ENCODE results near the gene MXD1. TPM values are rescaled to one million over a fixed set of nuclear protein-coding genes. Genes with fewer than 3 reads are reported as not detected.

The MXD1 gene
- total RNA-seq, 1 donor from 2014 or later: 3.9 TPM

GRCh38 chr2:69960821-69961220, 45.9 kb downstream of the MXD1 start:
- Histone ChIP-seq H3K79me2 (ENCODE audit: low read depth) (no peaks in the 10 kb centered on the region), H3K9me3 (ENCODE audit: low read depth) (no peaks in the 10 kb centered on the region), H3K9ac (no peak overlapping the region), H3K27me3 (no peaks in the 10 kb centered on the region), H3K4me2 (no peak overlapping the region), H4K20me1 (ENCODE audit: low read depth) (no peaks in the 10 kb centered on the region), H3K36me3 (no peaks in the 10 kb centered on the region), H3K27ac (no peak overlapping the region), H2AFZ (replicated peaks) (no peak overlapping the region), H3F3A (ENCODE audit: low read depth) (no peaks in the 10 kb centered on the region), H3K4me1 (peaks cover 10% of the 10 kb centered on the region), H3K4me3 (no peak overlapping the region)
- H3K4me1 Mint-ChIP-seq: peaks cover 7% of the 10 kb centered on the region
- H3K27me3 Mint-ChIP-seq (ENCODE audit: insufficient read depth, low read depth): peaks cover 3% of the 10 kb centered on the region
- TF ChIP-seq EZH2phosphoT487 (IDR thresholded peaks at IDR 0.05) (no peak), CTCF (IDR thresholded peaks at IDR 0.05) (no peak), EZH2 (IDR thresholded peaks at IDR 0.05) (no peak)
- no peak overlapping the region for H3K4me3 Mint-ChIP-seq
- no peaks in the 10 kb centered on the region for H3K9me3 Mint-ChIP-seq
- no peak overlapping the region for H3K27ac Mint-ChIP-seq
- no peak for DNase-seq (ENCODE audit: low spot score)
- H3K36me3 Mint-ChIP-seq: no peaks in the 10 kb centered on the region

GRCh38 chr2:69961496-69961895, 46.6 kb downstream of the MXD1 start, which contains the start of gene ASPRV1:
Gene ASPRV1 (minus strand): TSS chr2:69961631. CDS start chr2:69961436, 195 bp downstream.
- peak within 1 kb of the TSS; percentile 57 for H3K27ac Mint-ChIP-seq
- DNase-seq (ENCODE audit: low spot score): no peak
- H4K20me1 ChIP-seq (ENCODE audit: low read depth): no peaks in the 10 kb centered on the region
- peaks cover 3% of the 10 kb centered on the region for H3K27me3 Mint-ChIP-seq (ENCODE audit: insufficient read depth, low read depth)
- no peaks in the 10 kb centered on the region for H3K36me3 ChIP-seq
- no peaks in the 10 kb centered on the region for H3K36me3 Mint-ChIP-seq
- no peak within 1 kb of the TSS for H3K9ac ChIP-seq
- H3K9me3 ChIP-seq (ENCODE audit: low read depth): no peaks in the 10 kb centered on the region
- H3K27me3 ChIP-seq: no peaks in the 10 kb centered on the region
- peaks cover 10% of the 10 kb centered on the region for H3K4me1 ChIP-seq
- H3K79me2 ChIP-seq (ENCODE audit: low read depth): no peaks in the 10 kb centered on the region
- H3F3A ChIP-seq (ENCODE audit: low read depth): no peaks in the 10 kb centered on the region
- no peaks in the 10 kb centered on the region for H3K9me3 Mint-ChIP-seq
- H3K4me1 Mint-ChIP-seq: peaks cover 7% of the 10 kb centered on the region
- TF ChIP-seq CTCF (IDR thresholded peaks at IDR 0.05): no peak
- TF ChIP-seq EZH2 (IDR thresholded peaks at IDR 0.05): no peak
- no peak for TF ChIP-seq EZH2phosphoT487 (IDR thresholded peaks at IDR 0.05)
- H2AFZ ChIP-seq (replicated peaks): no peak within 1 kb of the TSS
- no peak within 1 kb of the TSS for H3K4me3 Mint-ChIP-seq
- H3K4me2 ChIP-seq: no peak within 1 kb of the TSS
- no peak within 1 kb of the TSS for H3K27ac ChIP-seq
- H3K4me3 ChIP-seq: no peak within 1 kb of the TSS

GRCh38 chr2:69962986-69963730, 48.2 kb downstream of the MXD1 start:
- peaks cover 2% of the 10 kb centered on the region for H3K27me3 Mint-ChIP-seq (ENCODE audit: insufficient read depth, low read depth)
- no peaks in the 10 kb centered on the region for H3F3A ChIP-seq (ENCODE audit: low read depth)
- H3K27ac Mint-ChIP-seq: no peak overlapping the region

More at GRCh38 chr2:69962986-69963730, 48.2 kb downstream of the MXD1 start:
- no peaks in the 10 kb centered on the region for H3K9me3 Mint-ChIP-seq
- H3K4me1 Mint-ChIP-seq: peaks cover 7% of the 10 kb centered on the region
- Histone ChIP-seq H3K79me2 (ENCODE audit: low read depth) (no peaks in the 10 kb centered on the region), H2AFZ (replicated peaks) (no peak overlapping the region), H3K9ac (no peak overlapping the region), H3K4me2 (no peak overlapping the region), H3K4me1 (peaks cover 10% of the 10 kb centered on the region), H3K9me3 (ENCODE audit: low read depth) (no peaks in the 10 kb centered on the region), H3K4me3 (no peak overlapping the region), H3K27ac (no peak overlapping the region), H4K20me1 (ENCODE audit: low read depth) (no peaks in the 10 kb centered on the region), H3K27me3 (no peaks in the 10 kb centered on the region), H3K36me3 (no peaks in the 10 kb centered on the region)
- no peaks in the 10 kb centered on the region for H3K36me3 Mint-ChIP-seq
- no peak overlapping the region for H3K4me3 Mint-ChIP-seq
- no peak for DNase-seq (ENCODE audit: low spot score)
- TF ChIP-seq CTCF (IDR thresholded peaks at IDR 0.05) (no peak), EZH2 (IDR thresholded peaks at IDR 0.05) (no peak), EZH2phosphoT487 (IDR thresholded peaks at IDR 0.05) (no peak)

Measured in neural progenitor cell (in vitro differentiated cells).